DND-41 (cell line): ENCODE measurements around the gene LHPP.

Experiments
- EZH2 ChIP-seq: IDR thresholded peaks from 3 replicates; pipeline ENCODE4 v1.6.1; 2012; ENCODE audit warnings: borderline replicate concordance, low read depth, mild to moderate bottlenecking, moderate library complexity, low read length, inconsistent platforms; ENCODE audit not compliant: severe bottlenecking
- TF ChIP-seq, protein P1 (sequence below): IDR thresholded peaks from 2 replicates; pipeline ENCODE4 v1.5.1; 2012; ENCODE audit warnings: borderline replicate concordance, low read length, moderate library complexity, mild to moderate bottlenecking; ENCODE audit not compliant: poor library complexity, severe bottlenecking; ENCODE audit errors: extremely low read depth

DNA sequence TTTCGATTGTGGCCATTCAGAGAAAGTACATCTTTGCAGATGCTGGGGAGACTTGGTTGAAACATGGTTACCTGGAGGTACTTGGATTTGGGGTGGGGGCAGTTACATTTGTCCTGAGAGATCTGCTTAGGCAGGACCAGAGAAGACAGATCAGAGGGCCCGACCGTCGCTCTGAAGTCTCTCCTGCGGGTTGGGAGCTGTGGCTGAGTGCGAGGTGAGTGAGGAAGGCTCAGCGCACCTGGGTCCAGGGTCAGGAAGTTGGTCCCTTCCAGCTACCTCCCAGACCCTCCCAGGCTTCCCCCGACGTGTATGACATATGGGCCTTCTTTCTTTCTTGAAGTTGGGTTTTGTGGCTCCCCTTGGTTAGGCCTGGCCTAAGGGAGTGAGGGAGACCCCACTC lies 56.3 kb downstream of the LHPP start:
- TF ChIP-seq EZH2: no peak
- TF ChIP-seq, protein P1, sequence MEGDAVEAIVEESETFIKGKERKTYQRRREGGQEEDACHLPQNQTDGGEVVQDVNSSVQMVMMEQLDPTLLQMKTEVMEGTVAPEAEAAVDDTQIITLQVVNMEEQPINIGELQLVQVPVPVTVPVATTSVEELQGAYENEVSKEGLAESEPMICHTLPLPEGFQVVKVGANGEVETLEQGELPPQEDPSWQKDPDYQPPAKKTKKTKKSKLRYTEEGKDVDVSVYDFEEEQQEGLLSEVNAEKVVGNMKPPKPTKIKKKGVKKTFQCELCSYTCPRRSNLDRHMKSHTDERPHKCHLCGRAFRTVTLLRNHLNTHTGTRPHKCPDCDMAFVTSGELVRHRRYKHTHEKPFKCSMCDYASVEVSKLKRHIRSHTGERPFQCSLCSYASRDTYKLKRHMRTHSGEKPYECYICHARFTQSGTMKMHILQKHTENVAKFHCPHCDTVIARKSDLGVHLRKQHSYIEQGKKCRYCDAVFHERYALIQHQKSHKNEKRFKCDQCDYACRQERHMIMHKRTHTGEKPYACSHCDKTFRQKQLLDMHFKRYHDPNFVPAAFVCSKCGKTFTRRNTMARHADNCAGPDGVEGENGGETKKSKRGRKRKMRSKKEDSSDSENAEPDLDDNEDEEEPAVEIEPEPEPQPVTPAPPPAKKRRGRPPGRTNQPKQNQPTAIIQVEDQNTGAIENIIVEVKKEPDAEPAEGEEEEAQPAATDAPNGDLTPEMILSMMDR: no peak
